CD14-positive monocyte (primary cell): ENCODE results near the gene CDK16. TPM values are rescaled to one million over a fixed set of nuclear protein-coding genes. Genes with fewer than 3 reads are reported as not detected.
A peak's percentile ranks its signal among the peaks of the same experiment; 100 is the strongest.

Experiments
- DNase-seq, 3 donors: peaks; one replicate each; pipeline ENCODE4 v3.0.0-alpha.2; 2011 to 2022
- H2AFZ ChIP-seq: 2 replicates; pipeline ENCODE4 v1.6.0; 2012; ENCODE audit warnings: mild to moderate bottlenecking, low read depth, low read length, inconsistent platforms; ENCODE audit not compliant: insufficient read depth, poor library complexity, severe bottlenecking
- H3K27ac ChIP-seq, 2 donors: 1 replicate in 1 of 2; 2 replicates in 1 of 2; pipeline ENCODE4 v1.5.1; 2012 to 2013; ENCODE audit warnings: low read length in 2 of 2, control low read depth in 1 of 2, inconsistent platforms in 1 of 2, low read depth in 1 of 2, mild to moderate bottlenecking in 1 of 2
- H3K27me3 ChIP-seq, 2 donors: one replicate each; pipeline versions ENCODE4 v1.6.0 to v1.6.1; 2011 to 2013; ENCODE audit warnings: low read length in 2 of 2; ENCODE audit not compliant: control insufficient read depth in 2 of 2, insufficient read depth in 2 of 2
- H3K36me3 ChIP-seq, 2 donors: replicated peaks in 1 of 2; 1 replicate in 1 of 2; 2 replicates in 1 of 2; pipeline versions ENCODE4 v1.5.1 to v1.6.1; 2012 to 2013; ENCODE audit warnings: low read length in 2 of 2, control low read depth in 1 of 2, inconsistent platforms in 1 of 2, mild to moderate bottlenecking in 1 of 2; ENCODE audit not compliant: insufficient read depth in 2 of 2, control insufficient read depth in 1 of 2
- H3K4me1 ChIP-seq, 2 donors: 1 replicate in 1 of 2; 2 replicates in 1 of 2; pipeline versions ENCODE4 v1.5.1 to v1.6.1; 2012 to 2013; ENCODE audit warnings: low read length in 2 of 2, control low read depth in 1 of 2, inconsistent platforms in 1 of 2, mild to moderate bottlenecking in 1 of 2, moderate library complexity in 1 of 2; ENCODE audit not compliant: insufficient read depth in 2 of 2, control insufficient read depth in 1 of 2
- H3K4me2 ChIP-seq: replicated peaks from 2 replicates; pipeline ENCODE3; 2012; ENCODE audit warnings: low read length, moderate library complexity, mild to moderate bottlenecking; ENCODE audit not compliant: poor library complexity, severe bottlenecking; ENCODE audit errors: extremely low read depth
- H3K4me3 ChIP-seq, 3 experiments: fragments of 200-600 bp in 1 of 3; sonication (generic) in 1 of 3; replicated peaks in 1 of 3; 1 replicate in 2 of 3; 2 replicates in 1 of 3; pipeline ENCODE4 v1.5.1; 2011 to 2013; ENCODE audit warnings: low read length in 3 of 3, mild to moderate bottlenecking in 3 of 3, control low read depth in 2 of 3, low read depth in 2 of 3, inconsistent platforms in 1 of 3, moderate library complexity in 1 of 3
- H3K79me2 ChIP-seq: 2 replicates; pipeline ENCODE4 v1.6.0; 2012; ENCODE audit warnings: mild to moderate bottlenecking, control low read depth, inconsistent platforms, low read length, moderate library complexity; ENCODE audit not compliant: insufficient read depth
- H3K9ac ChIP-seq: 2 replicates; pipeline ENCODE4 v1.6.0; 2017; ENCODE audit warnings: low read length, mild to moderate bottlenecking; ENCODE audit not compliant: insufficient read depth, poor library complexity, severe bottlenecking
- H3K9me3 ChIP-seq, 2 donors: replicated peaks in 1 of 2; 1 replicate in 1 of 2; 2 replicates in 1 of 2; pipeline versions ENCODE4 v1.5.1 to v1.6.1; 2012 to 2013; ENCODE audit warnings: low read length in 2 of 2, control low read depth in 1 of 2; ENCODE audit not compliant: control insufficient read depth in 1 of 2, insufficient read depth in 1 of 2
- H4K20me1 ChIP-seq: 2 replicates; pipeline ENCODE4 v1.6.0; 2012; ENCODE audit warnings: mild to moderate bottlenecking, low read length, control low read depth, moderate library complexity; ENCODE audit not compliant: insufficient read depth
- H3K27ac Mint-ChIP-seq, 7 donors: one replicate each; pipeline ENCODE4 v1.8.0; 2020; ENCODE audit warnings: mild to moderate bottlenecking in 7 of 7, mixed read lengths in 7 of 7, moderate library complexity in 6 of 7, inconsistent platforms in 2 of 7
- H3K27me3 Mint-ChIP-seq, 3 donors: one replicate each; pipeline ENCODE4 v1.8.0; 2021 to 2022; ENCODE audit warnings: low read depth in 3 of 3, mild to moderate bottlenecking in 3 of 3, mixed read lengths in 3 of 3, moderate library complexity in 3 of 3, inconsistent platforms in 1 of 3
- H3K36me3 Mint-ChIP-seq, 2 donors: one replicate each; pipeline ENCODE4 v1.8.0; 2020; ENCODE audit warnings: mixed read lengths in 2 of 2, inconsistent platforms in 1 of 2, mild to moderate bottlenecking in 1 of 2
- H3K4me1 Mint-ChIP-seq: one replicate; pipeline ENCODE4 v1.8.0; 2020; ENCODE audit warnings: mild to moderate bottlenecking, mixed read lengths
- H3K4me3 Mint-ChIP-seq, 2 donors: one replicate each; pipeline ENCODE4 v1.8.0; 2020; ENCODE audit warnings: mild to moderate bottlenecking in 2 of 2, mixed read lengths in 2 of 2, moderate library complexity in 1 of 2
- H3K9me3 Mint-ChIP-seq, 7 donors: one replicate each; pipeline ENCODE4 v1.8.0; 2020 to 2022; ENCODE audit warnings: mixed read lengths in 7 of 7, mild to moderate bottlenecking in 6 of 7, moderate library complexity in 6 of 7, inconsistent platforms in 2 of 7
- WGBS: methylation state at CpG from one replicate; pipeline ENCODE4 v1.1.5; 2013; ENCODE audit warnings: missing lambda C conversion rate; ENCODE audit not compliant: insufficient coverage; 5-methylcytosine and 5-hydroxymethylcytosine counted together
- intact Hi-C, 2 donors: fragments of 100-400 bp; cut with micrococcal nuclease; formaldehyde crosslinking; loops; one replicate each; pipeline versions ENCODE4 v1.15.0 to v1.15.1; 2023
- polyA plus RNA-seq, 3 donors: library from polyadenylated mRNA; depleted of rRNA in 1 of 3; unstranded in 2 of 3; stranded (reverse) in 1 of 3; fragments of 300-500 nt in 2 of 3; fragments of >200 nt in 1 of 3; fragmentation: Illumina TruSeq in 2 of 3; gene quantifications; 1 replicate in 2 of 3; 2 replicates in 1 of 3; pipeline ENCODE4 v1.2.3, GENCODE V29; 2012 to 2021
- TF ChIP-seq, protein P1 (sequence below): fragments of 200-600 bp; IDR thresholded peaks from one replicate; pipeline ENCODE4 v1.8.0; 2022; ENCODE audit warnings: antibody characterized with exemption, mild to moderate bottlenecking

Gene CDK16
- polyA plus RNA-seq, 3 donors: 7.3 to 97.4 (median 14.1) TPM

GRCh38 chrX:47264483-47265173 lies 46.1 kb downstream of the CDK16 start:
- Histone ChIP-seq H3K27ac (no peak overlapping the region), H3K9ac (no peak overlapping the region), H3K79me2 (no peaks in the 10 kb centered on the region), H3K27me3 (peaks cover 0 to 2% of the 10 kb centered on the region in 2 donors), H3K4me1 (peaks cover 4 to 6% of the 10 kb centered on the region in 2 donors), H3K4me2 (no peak overlapping the region), H3K9me3 (no peaks in the 10 kb centered on the region), H2AFZ (no peak overlapping the region), H3K36me3 (no peaks in the 10 kb centered on the region), H4K20me1 (no peaks in the 10 kb centered on the region), H3K4me3 (no peak overlapping the region)
- no CpG with 5 or more reads among the region's 7 CpGs for WGBS
- Mint-ChIP-seq H3K36me3 (no peaks in the 10 kb centered on the region), H3K4me1 (peaks cover 9% of the 10 kb centered on the region), H3K27me3 (peaks cover 0 to 47% (median 2%) of the 10 kb centered on the region in 3 donors), H3K4me3 (no peak overlapping the region), H3K27ac (peak overlapping the region in 2 of 7 donors; percentile 43 to 58), H3K9me3 (peaks cover 0 to 3% (median 0%) of the 10 kb centered on the region in 7 donors)
- TF ChIP-seq, protein P1, sequence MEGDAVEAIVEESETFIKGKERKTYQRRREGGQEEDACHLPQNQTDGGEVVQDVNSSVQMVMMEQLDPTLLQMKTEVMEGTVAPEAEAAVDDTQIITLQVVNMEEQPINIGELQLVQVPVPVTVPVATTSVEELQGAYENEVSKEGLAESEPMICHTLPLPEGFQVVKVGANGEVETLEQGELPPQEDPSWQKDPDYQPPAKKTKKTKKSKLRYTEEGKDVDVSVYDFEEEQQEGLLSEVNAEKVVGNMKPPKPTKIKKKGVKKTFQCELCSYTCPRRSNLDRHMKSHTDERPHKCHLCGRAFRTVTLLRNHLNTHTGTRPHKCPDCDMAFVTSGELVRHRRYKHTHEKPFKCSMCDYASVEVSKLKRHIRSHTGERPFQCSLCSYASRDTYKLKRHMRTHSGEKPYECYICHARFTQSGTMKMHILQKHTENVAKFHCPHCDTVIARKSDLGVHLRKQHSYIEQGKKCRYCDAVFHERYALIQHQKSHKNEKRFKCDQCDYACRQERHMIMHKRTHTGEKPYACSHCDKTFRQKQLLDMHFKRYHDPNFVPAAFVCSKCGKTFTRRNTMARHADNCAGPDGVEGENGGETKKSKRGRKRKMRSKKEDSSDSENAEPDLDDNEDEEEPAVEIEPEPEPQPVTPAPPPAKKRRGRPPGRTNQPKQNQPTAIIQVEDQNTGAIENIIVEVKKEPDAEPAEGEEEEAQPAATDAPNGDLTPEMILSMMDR: no peak
- peak; percentile 8 to 37 (median 13) for DNase-seq
- intact Hi-C loops: no loop called here

DNA sequence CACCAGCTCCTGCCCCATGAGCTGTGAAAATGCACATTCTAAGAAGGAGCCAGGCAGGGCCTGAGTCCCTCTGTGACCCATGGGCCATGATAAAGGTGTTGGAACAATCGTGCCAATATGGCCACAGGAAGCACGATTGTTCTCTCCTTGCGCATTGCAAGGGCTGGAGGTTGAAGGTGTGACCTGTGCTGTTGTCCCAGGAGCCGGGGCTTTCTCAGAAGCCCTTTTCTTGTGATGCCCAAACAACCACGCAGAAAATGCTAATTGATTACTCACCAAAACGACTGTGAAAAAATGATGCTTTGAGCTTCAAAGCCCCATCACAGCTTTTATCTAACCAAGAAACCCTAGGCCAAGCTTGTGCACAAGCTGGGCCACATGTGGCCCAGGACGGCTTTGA lies 48.2 kb downstream of the CDK16 start:
- Histone ChIP-seq H3K4me1 (peaks cover 6 to 12% of the 10 kb centered on the region in 2 donors), H3K36me3 (no peaks in the 10 kb centered on the region), H3K4me2 (no peak overlapping the region), H3K27me3 (peaks cover 0 to 2% of the 10 kb centered on the region in 2 donors), H4K20me1 (no peaks in the 10 kb centered on the region), H3K4me3 (no peak overlapping the region), H3K9ac (no peak overlapping the region), H3K9me3 (no peaks in the 10 kb centered on the region), H3K79me2 (no peaks in the 10 kb centered on the region), H3K27ac (no peak overlapping the region), H2AFZ (no peak overlapping the region)
- 100% methylated on average over 1 of the region's 7 CpGs for WGBS
- intact Hi-C loops: no loop called here
- Mint-ChIP-seq H3K4me3 (no peak overlapping the region), H3K27ac (no peak overlapping the region), H3K9me3 (peaks cover 0 to 3% (median 0%) of the 10 kb centered on the region in 7 donors), H3K27me3 (peaks cover 0 to 48% (median 2%) of the 10 kb centered on the region in 3 donors), H3K36me3 (no peaks in the 10 kb centered on the region), H3K4me1 (peaks cover 12% of the 10 kb centered on the region)
- TF ChIP-seq, protein P1: no peak
- DNase-seq: no peak
